ENCODE results near the gene SLC18A2. TPM values are rescaled to one million over a fixed set of nuclear protein-coding genes. Genes with fewer than 3 reads are reported as not detected.

Gene SLC18A2
- total RNA-seq, 1 experiment from 2014 or later, result 0.52 TPM

DNA sequence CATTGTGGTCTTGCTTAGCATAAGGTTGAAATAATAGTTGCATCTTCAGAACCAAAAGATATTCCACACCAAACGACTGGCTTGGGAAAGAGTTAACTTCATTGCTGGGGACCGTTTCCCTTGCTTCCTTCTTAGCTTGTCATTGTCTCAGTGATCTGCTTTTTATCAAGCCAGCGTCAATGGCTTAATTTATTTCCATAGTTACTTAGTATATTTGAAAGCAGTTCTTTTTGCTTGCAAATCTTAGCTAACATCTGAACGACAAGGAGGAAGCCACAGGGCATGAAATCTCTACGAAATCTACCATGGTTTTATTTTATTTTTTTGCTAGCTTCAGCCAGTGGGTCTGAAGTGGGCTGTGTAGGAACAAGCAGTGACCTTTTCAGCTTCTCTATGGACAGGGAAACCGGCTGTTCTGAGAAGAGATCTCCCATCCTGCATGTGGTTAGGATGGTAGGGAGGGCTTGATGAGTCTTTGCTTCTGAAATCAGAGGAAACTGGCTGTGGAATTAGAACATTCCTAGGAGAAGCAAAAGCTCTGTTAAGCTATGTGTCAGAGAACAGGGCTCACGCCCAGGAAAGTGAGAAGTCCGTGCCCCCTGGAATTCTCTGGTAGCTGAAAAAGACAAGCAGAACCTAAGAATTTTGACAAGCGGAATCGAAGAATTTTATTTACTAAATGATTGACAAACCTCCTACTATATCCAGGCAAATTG, 8.0 kb downstream of the SLC18A2 start:
- no peak for DNase-seq
- Histone ChIP-seq H3K36me3 (replicated peaks; ENCODE audit: control insufficient read depth, insufficient read depth, low read length) (no peaks in the 10 kb centered on the region), H3K4me3 (ENCODE audit: insufficient read depth, low read depth, low read length) (no peak overlapping the region), H3K27me3 (ENCODE audit: control insufficient read depth, insufficient read depth, low read length) (peaks cover 6% of the 10 kb centered on the region)

DNA sequence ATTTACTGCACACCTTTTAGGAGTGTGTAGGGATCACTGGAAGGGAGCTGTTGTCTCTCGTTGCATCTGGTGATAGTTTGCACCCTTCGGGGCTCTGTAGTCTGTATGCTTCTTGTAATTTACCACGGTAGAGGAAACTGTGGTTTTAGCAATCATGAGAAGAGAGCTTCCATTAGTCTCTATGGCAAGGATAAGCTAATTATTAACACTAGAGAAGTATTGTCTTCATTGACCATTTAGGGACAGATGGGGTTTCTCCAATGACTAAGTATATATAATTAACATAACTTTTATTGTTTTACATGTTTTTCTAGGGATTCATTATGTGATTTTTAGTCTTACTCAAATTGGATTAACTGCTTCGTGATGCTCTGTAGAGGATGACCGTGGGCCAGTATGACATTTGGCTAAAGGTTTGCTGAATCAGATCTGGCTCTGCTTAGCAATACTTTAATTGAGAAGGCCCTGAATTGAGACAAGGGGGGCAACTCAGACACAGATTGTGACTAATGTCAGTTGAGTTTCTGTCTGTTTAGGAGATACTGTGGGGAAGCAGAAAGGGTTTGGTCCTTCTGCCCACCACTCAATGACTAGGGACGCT, 8.7 kb downstream of the SLC18A2 start:
- H3K4me3 ChIP-seq (ENCODE audit: insufficient read depth, low read depth, low read length), result no peak overlapping the region
- H3K36me3 ChIP-seq (replicated peaks; ENCODE audit: control insufficient read depth, insufficient read depth, low read length), result no peaks in the 10 kb centered on the region
- H3K27me3 ChIP-seq (ENCODE audit: control insufficient read depth, insufficient read depth, low read length), result 0 out of 2 replicates have a peak, but pooled peaks cover 3% of the 10 kb centered on the region
- DNase-seq, result no peak

DNA sequence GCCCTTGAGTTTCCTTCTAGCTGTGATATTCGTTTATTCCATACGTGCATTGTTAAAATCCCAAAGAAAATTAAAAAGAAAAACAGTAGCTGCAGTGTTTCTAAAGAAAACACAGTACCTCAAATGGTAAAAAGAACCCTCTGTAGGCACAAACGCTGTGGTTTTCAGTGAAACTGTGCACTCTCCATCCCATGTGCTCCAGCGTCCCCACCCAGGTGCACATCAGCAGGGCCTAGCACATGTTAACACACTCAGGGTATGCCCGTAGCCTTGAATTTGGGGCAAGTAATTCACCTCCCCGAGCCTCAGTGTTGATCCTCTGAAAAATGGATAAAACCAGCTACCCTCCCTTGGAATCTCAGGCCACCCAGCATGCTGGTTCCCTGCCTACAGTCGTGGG, 9.5 kb downstream of the SLC18A2 start:
- no peak overlapping the region for H3K4me3 ChIP-seq (ENCODE audit: insufficient read depth, low read depth, low read length)
- no peak for DNase-seq
- no peaks in the 10 kb centered on the region for H3K36me3 ChIP-seq (replicated peaks; ENCODE audit: control insufficient read depth, insufficient read depth, low read length)
- H3K27me3 ChIP-seq (ENCODE audit: control insufficient read depth, insufficient read depth, low read length), result no peaks in the 10 kb centered on the region

DNA sequence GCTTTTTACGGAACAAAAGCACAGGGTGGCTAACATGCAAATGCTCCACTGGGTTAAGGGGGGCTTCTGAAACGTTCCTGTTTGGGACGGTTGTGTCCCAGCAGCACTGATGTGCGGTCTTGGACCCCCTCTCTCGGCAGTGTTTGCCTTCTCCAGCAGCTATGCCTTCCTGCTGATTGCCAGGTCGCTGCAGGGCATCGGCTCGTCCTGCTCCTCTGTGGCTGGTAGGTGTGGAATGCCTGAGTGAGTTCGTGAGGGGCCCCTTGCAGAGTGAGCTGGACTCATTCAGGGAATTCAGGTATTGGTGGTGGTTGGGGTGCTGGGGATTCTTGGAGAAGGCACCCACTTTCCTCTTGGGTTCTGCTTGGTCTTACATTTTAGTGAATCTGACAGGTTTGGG, 13.0 kb downstream of the SLC18A2 start:
- Histone ChIP-seq H3K4me3 (ENCODE audit: insufficient read depth, low read depth, low read length) (no peak overlapping the region), H3K36me3 (replicated peaks; ENCODE audit: control insufficient read depth, insufficient read depth, low read length) (no peaks in the 10 kb centered on the region), H3K27me3 (ENCODE audit: control insufficient read depth, insufficient read depth, low read length) (no peaks in the 10 kb centered on the region)
- DNase-seq, result no peak

DNA sequence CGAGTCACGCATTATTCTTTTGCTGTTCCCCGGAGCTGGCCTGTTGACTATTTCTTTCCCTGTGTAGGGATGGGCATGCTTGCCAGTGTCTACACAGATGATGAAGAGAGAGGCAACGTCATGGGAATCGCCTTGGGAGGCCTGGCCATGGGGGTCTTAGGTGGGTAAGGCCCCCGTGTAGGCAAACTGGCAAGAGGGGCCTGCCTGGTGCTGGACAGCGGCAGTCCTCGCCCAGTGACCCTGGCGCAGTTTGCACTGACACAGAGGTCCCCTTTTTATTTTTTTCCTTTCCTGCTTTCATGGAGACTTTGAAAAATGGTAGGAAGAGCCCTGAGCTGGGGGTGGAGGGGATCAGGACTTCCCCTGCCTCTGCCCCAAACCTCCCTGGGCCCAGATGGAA, 13.4 kb downstream of the SLC18A2 start:
- no peak overlapping the region for H3K4me3 ChIP-seq (ENCODE audit: insufficient read depth, low read depth, low read length)
- no peaks in the 10 kb centered on the region for H3K36me3 ChIP-seq (replicated peaks; ENCODE audit: control insufficient read depth, insufficient read depth, low read length)
- no peaks in the 10 kb centered on the region for H3K27me3 ChIP-seq (ENCODE audit: control insufficient read depth, insufficient read depth, low read length)
- no peak for DNase-seq

DNA sequence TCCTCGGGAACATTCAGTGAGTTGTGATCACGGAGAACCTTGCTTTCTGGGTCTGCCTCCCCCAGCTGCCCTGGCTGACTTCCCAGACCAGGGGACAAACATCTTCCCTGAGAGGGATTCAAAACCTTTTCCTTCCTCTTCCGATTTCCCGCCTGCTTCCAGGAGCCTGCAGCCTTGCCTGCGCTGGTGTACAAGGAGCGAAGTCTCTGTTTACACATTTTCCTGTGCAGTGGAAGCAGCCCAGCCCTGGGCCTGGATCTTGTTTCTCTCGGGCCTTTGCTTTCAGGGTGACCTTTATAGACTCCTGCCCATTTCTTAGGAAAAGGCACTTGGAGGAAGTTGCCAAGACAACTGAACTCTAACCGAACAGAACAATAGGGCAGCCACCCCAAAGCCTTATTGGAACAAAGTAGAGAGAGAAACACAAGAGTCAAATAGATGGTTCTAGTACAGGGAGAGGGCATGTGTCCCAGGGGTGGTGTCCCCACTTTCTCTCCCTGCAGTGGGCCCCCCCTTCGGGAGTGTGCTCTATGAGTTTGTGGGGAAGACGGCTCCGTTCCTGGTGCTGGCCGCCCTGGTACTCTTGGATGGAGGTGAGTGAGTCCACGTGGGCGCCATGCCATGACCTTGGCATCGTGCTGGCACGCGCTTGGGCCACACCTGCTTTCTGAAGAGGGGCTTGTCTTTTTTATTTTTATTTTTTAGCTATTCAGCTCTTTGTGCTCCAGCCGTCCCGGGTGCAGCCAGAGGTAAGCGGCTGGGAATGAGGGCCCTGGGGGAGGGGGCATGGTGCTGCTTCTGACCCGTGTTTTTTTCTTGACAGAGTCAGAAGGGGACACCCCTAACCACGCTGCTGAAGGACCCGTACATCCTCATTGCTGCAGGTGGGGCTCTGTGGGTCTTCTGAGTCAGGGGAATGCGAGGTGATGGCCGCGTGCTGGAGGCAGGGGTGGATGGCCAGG, 14.1 kb downstream of the SLC18A2 start:
- Histone ChIP-seq H3K36me3 (replicated peaks; ENCODE audit: control insufficient read depth, insufficient read depth, low read length) (no peaks in the 10 kb centered on the region), H3K4me3 (ENCODE audit: insufficient read depth, low read depth, low read length) (no peak overlapping the region), H3K27me3 (ENCODE audit: control insufficient read depth, insufficient read depth, low read length) (no peaks in the 10 kb centered on the region)
- no peak for DNase-seq

DNA sequence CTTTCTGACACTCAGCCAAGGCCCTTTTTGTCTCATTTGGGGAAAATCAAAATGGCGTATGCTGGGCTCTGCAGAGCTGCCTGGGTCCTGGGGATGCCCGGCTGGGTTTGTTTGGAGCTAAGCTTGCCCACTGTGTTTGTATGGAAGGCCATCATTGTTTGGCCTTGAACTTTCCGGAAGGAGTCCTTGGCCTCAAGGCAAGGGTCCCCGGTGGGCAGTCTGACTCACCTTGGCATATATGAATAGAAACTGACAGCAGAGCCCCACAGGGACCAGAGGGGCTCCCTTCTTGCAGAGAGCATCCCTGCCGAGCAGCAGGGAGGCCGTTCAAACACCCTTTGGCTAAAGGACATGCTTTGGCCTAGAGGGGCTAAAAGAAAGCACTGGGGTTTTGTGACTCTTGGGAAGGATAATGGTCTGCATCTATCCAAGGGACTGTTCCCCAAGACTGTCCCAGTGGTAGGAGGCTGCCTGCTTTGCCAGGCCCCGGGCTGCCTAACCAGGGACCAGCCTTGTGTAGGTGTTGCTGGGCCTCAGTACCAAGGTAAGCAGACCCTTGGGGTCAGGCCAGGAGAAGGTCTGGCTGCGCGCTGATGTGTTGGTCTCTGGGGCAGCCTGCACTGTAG, 15.0 kb downstream of the SLC18A2 start:
- no peak for DNase-seq
- H3K27me3 ChIP-seq (ENCODE audit: control insufficient read depth, insufficient read depth, low read length), result no peaks in the 10 kb centered on the region
- no peaks in the 10 kb centered on the region for H3K36me3 ChIP-seq (replicated peaks; ENCODE audit: control insufficient read depth, insufficient read depth, low read length)

DNA sequence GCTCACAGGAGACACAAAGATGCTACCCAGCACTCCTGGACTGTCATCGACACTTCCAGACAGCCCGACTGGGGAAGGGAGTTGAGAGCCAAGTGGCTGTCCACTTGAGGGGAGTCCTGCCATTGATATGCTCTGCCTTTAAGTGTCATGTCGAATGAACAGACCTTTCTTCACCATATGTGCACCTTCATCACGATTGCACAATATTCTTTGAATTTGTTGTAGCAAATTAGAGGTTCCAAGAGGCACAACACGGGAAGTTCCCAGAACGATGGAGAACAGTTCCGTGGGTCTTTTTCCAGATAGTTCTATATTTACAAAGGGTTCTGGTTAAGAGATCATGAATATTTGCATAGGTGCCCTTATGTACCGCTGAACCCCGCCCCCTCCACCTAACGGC, 16.0 kb downstream of the SLC18A2 start:
- DNase-seq, result no peak
- Histone ChIP-seq H3K36me3 (replicated peaks; ENCODE audit: control insufficient read depth, insufficient read depth, low read length) (no peaks in the 10 kb centered on the region), H3K4me3 (ENCODE audit: insufficient read depth, low read depth, low read length) (no peak overlapping the region), H3K27me3 (ENCODE audit: control insufficient read depth, insufficient read depth, low read length) (no peaks in the 10 kb centered on the region)

More for the DNA sequence above, 15.0 kb downstream of the SLC18A2 start:
- no peak overlapping the region for H3K4me3 ChIP-seq (ENCODE audit: insufficient read depth, low read depth, low read length)

DNA sequence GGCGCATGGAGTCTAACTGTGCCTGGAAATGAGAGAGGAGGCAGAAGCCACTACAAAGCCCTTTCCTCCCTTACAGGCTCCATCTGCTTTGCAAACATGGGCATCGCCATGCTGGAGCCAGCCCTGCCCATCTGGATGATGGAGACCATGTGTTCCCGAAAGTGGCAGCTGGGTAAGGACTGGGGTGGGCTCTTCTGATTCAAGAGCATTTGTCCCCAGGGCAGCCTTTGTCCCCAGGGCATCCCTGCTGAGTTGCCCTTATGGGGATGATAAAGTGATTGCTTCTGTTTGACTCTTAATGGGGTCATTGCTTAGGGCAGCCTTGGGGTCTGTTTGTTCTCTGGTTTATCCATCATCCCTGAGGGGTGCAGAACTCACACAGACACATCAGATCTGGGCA, 16.8 kb downstream of the SLC18A2 start:
- no peak for DNase-seq
- H3K36me3 ChIP-seq (replicated peaks; ENCODE audit: control insufficient read depth, insufficient read depth, low read length), result no peaks in the 10 kb centered on the region
- H3K27me3 ChIP-seq (ENCODE audit: control insufficient read depth, insufficient read depth, low read length), result no peaks in the 10 kb centered on the region
- no peak overlapping the region for H3K4me3 ChIP-seq (ENCODE audit: insufficient read depth, low read depth, low read length)

DNA sequence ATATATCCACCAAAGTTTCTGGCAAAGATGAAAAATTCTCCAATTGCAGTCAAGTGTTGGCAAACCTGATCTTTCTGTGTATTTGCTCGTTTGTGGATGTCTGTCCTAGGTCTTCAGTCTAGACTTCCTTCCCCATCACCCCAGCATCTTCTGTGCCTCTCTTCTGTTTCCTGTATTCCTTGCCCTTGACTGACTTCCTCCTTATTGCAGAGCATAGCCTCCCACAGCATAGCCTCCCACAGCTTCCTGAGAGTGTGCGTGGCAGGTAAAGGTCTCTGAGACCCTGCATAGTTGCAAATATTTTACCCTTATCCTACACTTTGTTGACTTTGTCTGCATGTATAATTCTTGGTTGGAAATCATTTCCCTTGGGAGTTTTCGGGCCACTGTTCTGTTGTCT, 18.4 kb downstream of the SLC18A2 start:
- H3K4me3 ChIP-seq (ENCODE audit: insufficient read depth, low read depth, low read length), result no peak overlapping the region
- H3K36me3 ChIP-seq (replicated peaks; ENCODE audit: control insufficient read depth, insufficient read depth, low read length), result no peaks in the 10 kb centered on the region
- no peaks in the 10 kb centered on the region for H3K27me3 ChIP-seq (ENCODE audit: control insufficient read depth, insufficient read depth, low read length)
- no peak for DNase-seq

DNA sequence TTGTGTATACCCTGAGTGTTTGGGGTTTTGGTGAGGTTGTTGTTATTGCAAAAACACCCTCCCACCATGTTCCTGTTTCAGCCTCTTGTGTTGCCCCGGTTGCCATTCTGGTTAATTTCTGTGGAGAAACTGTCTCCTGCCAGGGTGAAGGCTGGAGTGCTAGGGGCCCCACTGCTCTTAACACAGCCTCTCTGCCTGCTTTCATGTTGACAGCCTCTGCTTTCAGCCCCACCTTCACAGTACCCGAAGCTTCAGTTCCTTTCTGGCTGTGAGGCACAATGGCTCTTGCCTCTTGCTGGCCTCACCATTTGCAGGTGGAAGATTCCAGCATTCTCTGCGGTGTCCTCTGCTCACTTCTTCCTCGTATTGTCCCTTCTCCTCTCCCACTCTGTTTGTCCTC, 19.2 kb downstream of the SLC18A2 start:
- no peaks in the 10 kb centered on the region for H3K36me3 ChIP-seq (replicated peaks; ENCODE audit: control insufficient read depth, insufficient read depth, low read length)
- no peaks in the 10 kb centered on the region for H3K27me3 ChIP-seq (ENCODE audit: control insufficient read depth, insufficient read depth, low read length)
- peak; percentile 67 for DNase-seq
- H3K4me3 ChIP-seq (ENCODE audit: insufficient read depth, low read depth, low read length), result no peak overlapping the region

DNA sequence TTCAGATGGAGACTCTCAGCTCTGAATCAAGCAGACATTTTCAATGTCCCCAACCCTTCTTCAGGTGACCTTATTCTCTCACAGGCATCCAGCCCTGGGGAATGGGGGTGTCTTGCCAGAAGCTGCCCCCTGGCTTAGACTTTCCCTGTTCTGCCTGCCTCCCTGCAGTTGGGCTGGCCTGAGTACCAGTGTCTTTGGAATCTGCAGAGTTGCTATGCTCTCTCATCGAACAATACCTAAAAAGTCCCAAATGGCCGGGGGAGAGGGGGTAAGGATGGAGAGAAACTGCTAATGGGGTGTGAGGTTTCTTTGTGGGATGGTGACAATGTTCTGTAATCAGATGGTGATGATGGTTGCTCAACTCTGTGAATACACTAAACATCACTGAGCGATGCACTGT, 20.6 kb downstream of the SLC18A2 start:
- Histone ChIP-seq H3K4me3 (ENCODE audit: insufficient read depth, low read depth, low read length) (no peak overlapping the region), H3K36me3 (replicated peaks; ENCODE audit: control insufficient read depth, insufficient read depth, low read length) (no peaks in the 10 kb centered on the region), H3K27me3 (ENCODE audit: control insufficient read depth, insufficient read depth, low read length) (no peaks in the 10 kb centered on the region)
- no peak for DNase-seq

DNA sequence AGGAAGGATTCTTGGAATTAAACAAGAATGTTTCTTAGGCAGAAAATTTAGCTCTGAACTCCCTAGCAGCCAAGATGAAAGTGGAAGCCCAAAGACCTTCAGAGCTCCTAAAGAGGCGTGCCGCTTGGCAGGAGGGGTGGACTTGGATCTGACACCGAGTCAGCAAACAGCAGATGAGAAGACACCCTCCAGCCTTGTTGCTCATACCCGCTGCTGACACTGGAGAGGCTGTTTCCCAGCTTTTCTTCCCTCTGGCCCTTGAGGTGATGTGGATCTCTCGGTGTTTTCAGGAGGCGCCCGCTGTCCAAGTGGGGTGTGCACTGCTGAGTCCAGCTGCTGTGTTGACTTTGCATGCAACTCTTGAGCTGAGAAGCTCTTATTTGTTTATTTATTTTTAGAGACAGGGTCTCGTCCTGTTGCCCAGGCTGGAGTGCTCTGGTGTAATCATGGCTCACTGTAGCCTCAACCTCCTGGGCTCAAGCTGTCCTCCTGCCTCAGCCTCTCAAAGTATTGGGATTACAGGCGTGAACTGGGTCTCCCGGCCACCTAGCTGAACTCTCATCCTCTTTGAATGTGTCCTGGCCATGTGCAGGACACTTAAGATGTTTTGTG, 21.5 kb downstream of the SLC18A2 start:
- Histone ChIP-seq H3K36me3 (replicated peaks; ENCODE audit: control insufficient read depth, insufficient read depth, low read length) (no peaks in the 10 kb centered on the region), H3K27me3 (ENCODE audit: control insufficient read depth, insufficient read depth, low read length) (no peaks in the 10 kb centered on the region), H3K4me3 (ENCODE audit: insufficient read depth, low read depth, low read length) (no peak overlapping the region)
- DNase-seq, result no peak

DNA sequence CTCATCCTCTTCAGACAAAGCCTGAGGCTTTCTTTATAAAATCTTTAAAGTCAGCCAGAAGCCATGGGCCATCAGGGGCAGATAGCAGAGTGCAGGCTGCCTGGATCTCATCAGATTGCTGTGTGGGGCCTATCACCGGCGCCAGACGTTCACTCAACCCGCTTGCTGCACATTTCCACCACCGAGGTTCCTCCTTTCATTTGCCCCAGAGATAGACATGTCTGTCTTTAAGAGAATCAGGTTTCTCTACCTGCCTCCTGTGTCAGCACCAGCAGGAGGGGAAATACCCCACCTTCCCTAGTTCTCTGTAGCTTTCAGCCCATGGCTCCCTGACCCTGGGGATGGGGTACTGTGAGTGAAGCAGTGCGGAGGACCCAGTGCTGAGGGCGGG, 22.0 kb downstream of the SLC18A2 start:
- Histone ChIP-seq H3K36me3 (replicated peaks; ENCODE audit: control insufficient read depth, insufficient read depth, low read length) (no peaks in the 10 kb centered on the region), H3K27me3 (ENCODE audit: control insufficient read depth, insufficient read depth, low read length) (no peaks in the 10 kb centered on the region), H3K4me3 (ENCODE audit: insufficient read depth, low read depth, low read length) (no peak overlapping the region)
- no peak for DNase-seq

Measured in H7 (cell line).